HepG2 (cell line): ENCODE measurements around the gene C16orf86. TPM values are rescaled to one million over a fixed set of nuclear protein-coding genes. Genes with fewer than 3 reads are reported as not detected.

Experiments used
- MED8 ChIP-seq: sonication (generic); formaldehyde crosslinking; IDR thresholded peaks from 2 replicates; pipeline ENCODE4 v1.8.1; 2023; ENCODE audit warnings: mild to moderate bottlenecking, missing genetic modification reagents; ENCODE audit not compliant: insufficient replicate concordance
- MIXL1 ChIP-seq: IDR thresholded peaks from 2 replicates; pipeline ENCODE4 v1.6.1; 2016
- MLLT10 ChIP-seq: sonication (generic); formaldehyde crosslinking; IDR thresholded peaks from 2 replicates; pipeline ENCODE4 v1.4.0; 2020; ENCODE audit warnings: missing genetic modification reagents
- RBFOX2 ChIP-seq: fragments of 200-400 bp; formaldehyde crosslinking; IDR thresholded peaks from 2 replicates; pipeline ENCODE4 v1.6.1; 2017; ENCODE audit warnings: low read depth, mild to moderate bottlenecking, low read length
- SOX13 ChIP-seq, 3 experiments: fragments of 450-650 bp in 1 of 3; sonication (generic) in 1 of 3; formaldehyde crosslinking in 1 of 3; IDR thresholded peaks in 2 of 3; conservative IDR thresholded peaks in 1 of 3; 2 replicates each; pipeline versions ENCODE4 v1.5.0 to v1.6.1; 2016 to 2020; ENCODE audit warnings: antibody characterized with exemption in 1 of 3, mild to moderate bottlenecking in 1 of 3, missing compliant biosample characterization in 1 of 3, missing genetic modification reagents in 1 of 3, moderate library complexity in 1 of 3
- TOPORS ChIP-seq: sonication (generic); formaldehyde crosslinking; IDR thresholded peaks from 2 replicates; pipeline ENCODE4 v1.8.0; 2023; ENCODE audit warnings: mild to moderate bottlenecking, missing genetic modification reagents
- TRIM24 ChIP-seq: sonication (generic); formaldehyde crosslinking; IDR thresholded peaks from 2 replicates; pipeline ENCODE4 v1.8.0; 2022; ENCODE audit warnings: mild to moderate bottlenecking, missing genetic modification reagents
- ZFAT ChIP-seq: sonication (generic); formaldehyde crosslinking; conservative IDR thresholded peaks from 2 replicates; pipeline ENCODE4 v1.8.1; 2023; ENCODE audit warnings: missing genetic modification reagents, inconsistent platforms
- ZNF367 ChIP-seq: sonication (generic); formaldehyde crosslinking; IDR thresholded peaks from 2 replicates; pipeline ENCODE4 v1.4.0; 2020; ENCODE audit warnings: missing genetic modification reagents, borderline replicate concordance
- ZNF749 ChIP-seq: sonication (generic); formaldehyde crosslinking; IDR thresholded peaks from 2 replicates; pipeline ENCODE4 v1.8.0; 2022; ENCODE audit warnings: mild to moderate bottlenecking, missing genetic modification reagents, moderate library complexity, borderline replicate concordance
- polyA plus RNA-seq, 8 experiments: library from polyadenylated mRNA; depleted of rRNA in 3 of 8; stranded (reverse) in 7 of 8; unstranded in 1 of 8; fragments of >200 nt; fragmentation: Illumina TruSeq in 4 of 8; extraction: Trizol in 4 of 8; gene quantifications; 2 replicates each; pipeline versions ENCODE4 v1.2.1 to v1.2.3, GENCODE V29; 2011 to 2016; ENCODE audit warnings: low read depth in 4 of 8, missing spikeins in 1 of 8, mixed read lengths in 1 of 8; ENCODE audit not compliant: insufficient read depth in 1 of 8
- total RNA-seq, 5 experiments: library from RNA; depleted of rRNA; stranded (reverse); fragments of >200 nt; fragmentation: Illumina TruSeq; extraction: Trizol; gene quantifications; 2 replicates each; pipeline ENCODE4 v1.2.3, GENCODE V29; 2016; ENCODE audit warnings: low read depth in 1 of 5
- TF ChIP-seq, protein P1 (sequence below): sonication (generic); formaldehyde crosslinking; IDR thresholded peaks from 2 replicates; pipeline ENCODE4 v1.4.0; 2020; ENCODE audit warnings: missing genetic modification reagents; ENCODE audit errors: not compliant biosample characterization
- TF ChIP-seq, protein P2 (sequence below): sonication (generic); formaldehyde crosslinking; IDR thresholded peaks from 2 replicates; pipeline ENCODE4 v1.8.1; 2022; ENCODE audit warnings: mild to moderate bottlenecking, missing genetic modification reagents
- TF ChIP-seq, protein P3 (sequence below): sonication (generic); formaldehyde crosslinking; IDR thresholded peaks from 2 replicates; pipeline ENCODE4 v1.4.0; 2020; ENCODE audit warnings: missing genetic modification reagents, borderline replicate concordance
- TF ChIP-seq, protein P4 (sequence below): sonication (generic); formaldehyde crosslinking; IDR thresholded peaks from 2 replicates; pipeline ENCODE4 v1.5.1; 2020; ENCODE audit warnings: mild to moderate bottlenecking, missing genetic modification reagents, borderline replicate concordance

C16orf86 gene
- total and polyA plus RNA-seq, 2 of the 13 experiments (the other 11 are each of a cell fraction or from before 2014, with no cell fraction given) = 1.5 to 3.1 TPM

DNA sequence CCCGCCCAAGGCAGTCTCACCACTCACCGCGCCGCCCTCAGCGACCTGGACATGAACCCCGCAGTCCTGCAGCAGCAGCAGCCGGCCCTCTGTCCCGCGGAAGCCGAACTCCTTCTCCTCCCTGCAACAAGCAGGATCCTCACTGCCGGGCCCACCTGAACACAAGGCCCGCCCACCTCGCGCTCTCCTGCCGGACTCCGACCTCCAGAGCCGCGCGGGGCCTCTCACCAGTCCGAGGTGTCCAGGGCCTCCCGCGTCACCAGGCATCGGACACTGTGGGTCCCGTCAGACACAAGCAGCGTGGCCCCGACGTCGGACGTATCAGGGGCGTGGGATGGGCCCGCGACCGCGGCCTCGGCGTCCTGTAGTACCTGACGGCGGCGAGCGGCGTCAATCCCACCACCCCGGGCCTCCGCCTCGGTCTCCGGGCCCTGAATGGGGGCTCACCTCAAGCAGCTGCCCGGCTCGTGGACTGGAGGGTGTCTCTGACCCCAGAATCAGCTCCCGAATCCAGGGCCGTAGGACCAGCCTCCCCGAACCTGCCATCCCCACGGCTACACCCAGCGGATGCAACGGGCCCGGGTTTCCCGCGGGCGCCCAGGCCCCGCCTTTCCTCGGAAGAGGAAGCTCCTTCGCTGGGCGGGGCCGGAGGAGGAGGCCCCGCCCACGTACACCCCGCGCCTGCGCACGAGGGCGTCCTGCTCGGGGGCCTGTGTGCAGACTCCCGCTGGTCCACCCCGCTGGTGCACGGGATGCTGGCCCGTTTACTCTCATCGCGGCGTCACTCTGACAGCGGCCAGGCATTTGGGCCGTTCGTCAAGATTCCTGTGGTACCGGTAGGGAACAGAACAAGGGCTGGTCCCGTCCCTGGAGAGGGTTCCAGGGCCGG is 6.7 kb upstream of the C16orf86 start, which contains the start of gene ACD (continued):
- TF ChIP-seq SOX13 (IDR thresholded peaks at IDR 0.05) = peak; percentile 11; the same call in 1 of the 2 replicates
- TF ChIP-seq SOX13 (CRISPR knock-in tag; conservative IDR thresholded peaks at IDR 0.05 in 1 of 2, IDR thresholded peaks at IDR 0.05 in 1 of 2) = no peak
- no peak for TF ChIP-seq MLLT10 (CRISPR knock-in tag)
- no peak; the same call in 1 of the 2 replicates for TF ChIP-seq ZNF367 (CRISPR knock-in tag)
- TF ChIP-seq MIXL1 (CRISPR knock-in tag) = peak; percentile 14; the same call in 1 of the 2 replicates
- no peak; the same call in 1 of the 2 replicates for TF ChIP-seq ZNF749 (CRISPR knock-in tag)
- TF ChIP-seq ZFAT (CRISPR knock-in tag) = no peak
- TF ChIP-seq MED8 (CRISPR knock-in tag) = peak; percentile 47
- peak; percentile 36; the same call in 1 of the 2 replicates for TF ChIP-seq TOPORS (CRISPR knock-in tag)
- TF ChIP-seq, protein P1, sequence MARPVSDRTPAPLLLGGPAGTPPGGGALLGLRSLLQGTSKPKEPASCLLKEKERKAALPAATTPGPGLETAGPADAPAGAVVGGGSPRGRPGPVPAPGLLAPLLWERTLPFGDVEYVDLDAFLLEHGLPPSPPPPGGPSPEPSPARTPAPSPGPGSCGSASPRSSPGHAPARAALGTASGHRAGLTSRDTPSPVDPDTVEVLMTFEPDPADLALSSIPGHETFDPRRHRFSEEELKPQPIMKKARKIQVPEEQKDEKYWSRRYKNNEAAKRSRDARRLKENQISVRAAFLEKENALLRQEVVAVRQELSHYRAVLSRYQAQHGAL = no peak
- TF ChIP-seq, protein P2, sequence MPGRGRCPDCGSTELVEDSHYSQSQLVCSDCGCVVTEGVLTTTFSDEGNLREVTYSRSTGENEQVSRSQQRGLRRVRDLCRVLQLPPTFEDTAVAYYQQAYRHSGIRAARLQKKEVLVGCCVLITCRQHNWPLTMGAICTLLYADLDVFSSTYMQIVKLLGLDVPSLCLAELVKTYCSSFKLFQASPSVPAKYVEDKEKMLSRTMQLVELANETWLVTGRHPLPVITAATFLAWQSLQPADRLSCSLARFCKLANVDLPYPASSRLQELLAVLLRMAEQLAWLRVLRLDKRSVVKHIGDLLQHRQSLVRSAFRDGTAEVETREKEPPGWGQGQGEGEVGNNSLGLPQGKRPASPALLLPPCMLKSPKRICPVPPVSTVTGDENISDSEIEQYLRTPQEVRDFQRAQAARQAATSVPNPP (CRISPR knock-in tag) = 0 out of 2 replicates have a peak, but pooled peaks have one; percentile 73
- no peak for TF ChIP-seq TRIM24 (CRISPR knock-in tag)
- TF ChIP-seq, protein P3, sequence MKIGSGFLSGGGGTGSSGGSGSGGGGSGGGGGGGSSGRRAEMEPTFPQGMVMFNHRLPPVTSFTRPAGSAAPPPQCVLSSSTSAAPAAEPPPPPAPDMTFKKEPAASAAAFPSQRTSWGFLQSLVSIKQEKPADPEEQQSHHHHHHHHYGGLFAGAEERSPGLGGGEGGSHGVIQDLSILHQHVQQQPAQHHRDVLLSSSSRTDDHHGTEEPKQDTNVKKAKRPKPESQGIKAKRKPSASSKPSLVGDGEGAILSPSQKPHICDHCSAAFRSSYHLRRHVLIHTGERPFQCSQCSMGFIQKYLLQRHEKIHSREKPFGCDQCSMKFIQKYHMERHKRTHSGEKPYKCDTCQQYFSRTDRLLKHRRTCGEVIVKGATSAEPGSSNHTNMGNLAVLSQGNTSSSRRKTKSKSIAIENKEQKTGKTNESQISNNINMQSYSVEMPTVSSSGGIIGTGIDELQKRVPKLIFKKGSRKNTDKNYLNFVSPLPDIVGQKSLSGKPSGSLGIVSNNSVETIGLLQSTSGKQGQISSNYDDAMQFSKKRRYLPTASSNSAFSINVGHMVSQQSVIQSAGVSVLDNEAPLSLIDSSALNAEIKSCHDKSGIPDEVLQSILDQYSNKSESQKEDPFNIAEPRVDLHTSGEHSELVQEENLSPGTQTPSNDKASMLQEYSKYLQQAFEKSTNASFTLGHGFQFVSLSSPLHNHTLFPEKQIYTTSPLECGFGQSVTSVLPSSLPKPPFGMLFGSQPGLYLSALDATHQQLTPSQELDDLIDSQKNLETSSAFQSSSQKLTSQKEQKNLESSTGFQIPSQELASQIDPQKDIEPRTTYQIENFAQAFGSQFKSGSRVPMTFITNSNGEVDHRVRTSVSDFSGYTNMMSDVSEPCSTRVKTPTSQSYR (CRISPR knock-in tag) = peak; percentile 11; the same call in 1 of the 2 replicates
- TF ChIP-seq, protein P4, sequence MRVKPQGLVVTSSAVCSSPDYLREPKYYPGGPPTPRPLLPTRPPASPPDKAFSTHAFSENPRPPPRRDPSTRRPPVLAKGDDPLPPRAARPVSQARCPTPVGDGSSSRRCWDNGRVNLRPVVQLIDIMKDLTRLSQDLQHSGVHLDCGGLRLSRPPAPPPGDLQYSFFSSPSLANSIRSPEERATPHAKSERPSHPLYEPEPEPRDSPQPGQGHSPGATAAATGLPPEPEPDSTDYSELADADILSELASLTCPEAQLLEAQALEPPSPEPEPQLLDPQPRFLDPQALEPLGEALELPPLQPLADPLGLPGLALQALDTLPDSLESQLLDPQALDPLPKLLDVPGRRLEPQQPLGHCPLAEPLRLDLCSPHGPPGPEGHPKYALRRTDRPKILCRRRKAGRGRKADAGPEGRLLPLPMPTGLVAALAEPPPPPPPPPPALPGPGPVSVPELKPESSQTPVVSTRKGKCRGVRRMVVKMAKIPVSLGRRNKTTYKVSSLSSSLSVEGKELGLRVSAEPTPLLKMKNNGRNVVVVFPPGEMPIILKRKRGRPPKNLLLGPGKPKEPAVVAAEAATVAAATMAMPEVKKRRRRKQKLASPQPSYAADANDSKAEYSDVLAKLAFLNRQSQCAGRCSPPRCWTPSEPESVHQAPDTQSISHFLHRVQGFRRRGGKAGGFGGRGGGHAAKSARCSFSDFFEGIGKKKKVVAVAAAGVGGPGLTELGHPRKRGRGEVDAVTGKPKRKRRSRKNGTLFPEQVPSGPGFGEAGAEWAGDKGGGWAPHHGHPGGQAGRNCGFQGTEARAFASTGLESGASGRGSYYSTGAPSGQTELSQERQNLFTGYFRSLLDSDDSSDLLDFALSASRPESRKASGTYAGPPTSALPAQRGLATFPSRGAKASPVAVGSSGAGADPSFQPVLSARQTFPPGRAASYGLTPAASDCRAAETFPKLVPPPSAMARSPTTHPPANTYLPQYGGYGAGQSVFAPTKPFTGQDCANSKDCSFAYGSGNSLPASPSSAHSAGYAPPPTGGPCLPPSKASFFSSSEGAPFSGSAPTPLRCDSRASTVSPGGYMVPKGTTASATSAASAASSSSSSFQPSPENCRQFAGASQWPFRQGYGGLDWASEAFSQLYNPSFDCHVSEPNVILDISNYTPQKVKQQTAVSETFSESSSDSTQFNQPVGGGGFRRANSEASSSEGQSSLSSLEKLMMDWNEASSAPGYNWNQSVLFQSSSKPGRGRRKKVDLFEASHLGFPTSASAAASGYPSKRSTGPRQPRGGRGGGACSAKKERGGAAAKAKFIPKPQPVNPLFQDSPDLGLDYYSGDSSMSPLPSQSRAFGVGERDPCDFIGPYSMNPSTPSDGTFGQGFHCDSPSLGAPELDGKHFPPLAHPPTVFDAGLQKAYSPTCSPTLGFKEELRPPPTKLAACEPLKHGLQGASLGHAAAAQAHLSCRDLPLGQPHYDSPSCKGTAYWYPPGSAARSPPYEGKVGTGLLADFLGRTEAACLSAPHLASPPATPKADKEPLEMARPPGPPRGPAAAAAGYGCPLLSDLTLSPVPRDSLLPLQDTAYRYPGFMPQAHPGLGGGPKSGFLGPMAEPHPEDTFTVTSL (CRISPR knock-in tag) = no peak
- TF ChIP-seq RBFOX2 = peak; percentile 90
